Upper lobe of right lung (tissue), 1 donor: ENCODE data around the gene RPE65. TPM values are rescaled to one million over a fixed set of nuclear protein-coding genes. Genes with fewer than 3 reads are reported as not detected.

Source experiments
- ATAC-seq: fragments of 200-7000 bp; cut with Tn5 transposase; one replicate; pipeline ENCODE4 v1.9.1; 2020; ENCODE audit warnings: mild to moderate bottlenecking, moderate library complexity
- DNase-seq: peaks from one replicate; pipeline ENCODE4 v3.0.0-alpha.2; 2020
- H3K27ac ChIP-seq: fragments of 200-600 bp; one replicate; pipeline ENCODE4 v1.8.0; 2022
- H3K27me3 ChIP-seq: fragments of 200-600 bp; one replicate; pipeline ENCODE4 v1.8.0; 2022; ENCODE audit warnings: mild to moderate bottlenecking
- H3K36me3 ChIP-seq: fragments of 200-600 bp; one replicate; pipeline ENCODE4 v1.8.0; 2022
- H3K4me1 ChIP-seq: fragments of 200-600 bp; one replicate; pipeline ENCODE4 v1.8.0; 2022
- H3K4me3 ChIP-seq: fragments of 200-600 bp; one replicate; pipeline ENCODE4 v1.8.0; 2022; ENCODE audit warnings: mild to moderate bottlenecking
- H3K9me3 ChIP-seq: fragments of 200-600 bp; one replicate; pipeline ENCODE4 v1.8.0; 2022
- intact Hi-C: fragments of 100-400 bp; cut with DNase I; formaldehyde crosslinking; loops from one replicate; pipeline ENCODE4 v1.11.0; 2022
- long read RNA-seq: library from polyadenylated mRNA; unstranded; transcript quantifications from one replicate; pipeline ENCODE4 v2.0.0, GENCODE V29; 2021
- total RNA-seq: library from RNA; stranded (reverse); fragmentation: NEBNext Ultra II Directional; extraction: Animal tissue kit (Norgen Biotek cat#: 25700); gene quantifications from one replicate; pipeline ENCODE4 v1.2.1, GENCODE V29; 2021
- TF ChIP-seq, protein P1 (sequence below): fragments of 200-600 bp; IDR thresholded peaks from one replicate; pipeline ENCODE4 v1.8.0; 2022; ENCODE audit warnings: antibody characterized with exemption
- donor health status: DM: no; HTN: yes; CAD: no; lungs with severe emphysema.

The RPE65 gene
- total RNA-seq, result not detected
- long read RNA-seq, result 0 reads

DNA sequence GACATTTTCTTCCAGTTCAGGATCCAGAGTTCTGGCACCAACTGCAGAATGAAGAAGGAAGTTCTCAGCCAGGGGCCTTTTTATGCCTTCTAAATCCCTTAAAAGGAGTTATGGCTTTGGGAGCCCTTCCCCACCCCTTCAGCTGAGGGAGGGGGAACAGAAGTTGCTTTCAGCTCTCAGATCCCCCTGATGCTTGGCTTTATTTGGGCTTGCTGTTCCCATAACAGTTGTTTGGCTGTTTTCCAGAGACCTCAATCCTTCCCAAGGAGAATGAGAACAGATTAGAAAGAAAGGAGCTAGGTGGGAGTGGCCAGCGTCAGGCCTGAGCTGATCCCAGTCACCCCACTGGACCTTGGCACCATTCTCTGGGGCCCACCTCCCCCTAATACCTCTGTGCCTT is at the start of gene RPE65:
Gene RPE65 (minus strand): TSS at position 54 of the 400 bp plus-strand sequence. CDS start 49 bp downstream, at position 5.
- no peak for DNase-seq
- Histone ChIP-seq H3K4me3 (no peak within 1 kb of the TSS), H3K4me1 (no peaks in the 10 kb centered on the region), H3K27me3 (no peaks in the 10 kb centered on the region), H3K36me3 (no peaks in the 10 kb centered on the region), H3K9me3 (no peaks in the 10 kb centered on the region), H3K27ac (no peak within 1 kb of the TSS)
- ATAC-seq, result no peak
- intact Hi-C loops, result no loop called here
- TF ChIP-seq, protein P1, sequence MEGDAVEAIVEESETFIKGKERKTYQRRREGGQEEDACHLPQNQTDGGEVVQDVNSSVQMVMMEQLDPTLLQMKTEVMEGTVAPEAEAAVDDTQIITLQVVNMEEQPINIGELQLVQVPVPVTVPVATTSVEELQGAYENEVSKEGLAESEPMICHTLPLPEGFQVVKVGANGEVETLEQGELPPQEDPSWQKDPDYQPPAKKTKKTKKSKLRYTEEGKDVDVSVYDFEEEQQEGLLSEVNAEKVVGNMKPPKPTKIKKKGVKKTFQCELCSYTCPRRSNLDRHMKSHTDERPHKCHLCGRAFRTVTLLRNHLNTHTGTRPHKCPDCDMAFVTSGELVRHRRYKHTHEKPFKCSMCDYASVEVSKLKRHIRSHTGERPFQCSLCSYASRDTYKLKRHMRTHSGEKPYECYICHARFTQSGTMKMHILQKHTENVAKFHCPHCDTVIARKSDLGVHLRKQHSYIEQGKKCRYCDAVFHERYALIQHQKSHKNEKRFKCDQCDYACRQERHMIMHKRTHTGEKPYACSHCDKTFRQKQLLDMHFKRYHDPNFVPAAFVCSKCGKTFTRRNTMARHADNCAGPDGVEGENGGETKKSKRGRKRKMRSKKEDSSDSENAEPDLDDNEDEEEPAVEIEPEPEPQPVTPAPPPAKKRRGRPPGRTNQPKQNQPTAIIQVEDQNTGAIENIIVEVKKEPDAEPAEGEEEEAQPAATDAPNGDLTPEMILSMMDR, result no peak

DNA sequence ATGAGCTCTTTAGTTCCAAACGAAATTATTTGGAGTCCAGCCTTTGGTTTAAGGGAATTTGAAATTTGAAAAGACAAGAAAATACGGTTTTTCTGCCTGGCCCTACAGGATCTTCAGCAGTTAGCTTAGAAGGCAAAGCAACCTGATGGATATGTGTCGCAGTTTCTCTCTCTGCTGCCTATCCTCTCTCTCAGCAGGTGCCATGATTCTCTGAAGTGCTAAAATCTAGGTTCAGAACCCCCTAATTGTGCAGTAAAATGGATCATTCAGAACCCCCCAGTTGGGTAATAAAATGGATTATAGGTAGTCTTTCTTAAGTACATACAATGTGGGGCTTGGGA is 47.6 kb upstream of the RPE65 start:
- H3K27ac ChIP-seq, result no peak overlapping the region

DNA sequence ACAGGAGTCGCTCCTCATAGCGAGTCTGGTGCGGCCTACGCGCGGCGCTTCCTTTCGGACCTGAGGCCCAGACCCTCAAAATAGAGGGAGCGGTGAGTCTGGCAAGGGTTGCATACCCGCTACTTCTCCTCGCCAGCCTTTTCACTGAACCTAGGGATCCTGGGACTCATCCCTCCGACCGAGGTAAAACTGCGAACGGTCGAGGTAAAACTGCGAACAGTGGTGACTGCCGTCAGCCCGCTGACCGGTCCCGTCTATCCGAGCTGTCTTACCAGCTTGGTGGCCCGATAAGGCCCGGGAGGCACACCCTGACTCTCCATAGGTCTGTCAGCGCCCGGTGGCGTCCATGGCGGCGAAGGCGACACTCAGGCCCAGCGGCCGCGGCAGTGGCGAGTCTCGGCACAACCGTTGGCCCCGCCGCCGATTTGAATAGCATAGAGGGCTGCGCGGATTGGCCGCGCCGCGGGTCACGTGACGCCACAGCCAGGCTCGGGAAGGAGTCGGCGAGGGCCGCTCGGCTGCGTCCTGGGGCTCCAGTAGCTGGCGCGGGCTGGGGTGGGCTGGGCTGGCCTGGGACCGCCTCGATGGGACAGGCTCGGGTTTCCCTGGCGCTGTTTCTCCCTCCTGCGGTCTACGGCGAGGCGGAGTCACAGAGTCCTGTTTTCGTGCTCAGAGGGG is 47.1 kb upstream of the RPE65 start, which contains the start of gene DEPDC1:
Gene DEPDC1 (minus strand): TSS at position 403 of the 678 bp plus-strand sequence. CDS start 83 bp downstream, at position 320.
- TF ChIP-seq, protein P1, result no peak

More for the DNA sequence above, 47.6 kb upstream of the RPE65 start:
- DNase-seq (no peak), ATAC-seq (no peak)
- Histone ChIP-seq H3K4me3 (peak overlapping the region; percentile 74), H3K4me1 (peaks cover 13% of the 10 kb centered on the region), H3K27me3 (no peaks in the 10 kb centered on the region), H3K9me3 (no peaks in the 10 kb centered on the region), H3K36me3 (no peaks in the 10 kb centered on the region)
- TF ChIP-seq, protein P1, result no peak
- intact Hi-C loops, result no loop called here

DNA sequence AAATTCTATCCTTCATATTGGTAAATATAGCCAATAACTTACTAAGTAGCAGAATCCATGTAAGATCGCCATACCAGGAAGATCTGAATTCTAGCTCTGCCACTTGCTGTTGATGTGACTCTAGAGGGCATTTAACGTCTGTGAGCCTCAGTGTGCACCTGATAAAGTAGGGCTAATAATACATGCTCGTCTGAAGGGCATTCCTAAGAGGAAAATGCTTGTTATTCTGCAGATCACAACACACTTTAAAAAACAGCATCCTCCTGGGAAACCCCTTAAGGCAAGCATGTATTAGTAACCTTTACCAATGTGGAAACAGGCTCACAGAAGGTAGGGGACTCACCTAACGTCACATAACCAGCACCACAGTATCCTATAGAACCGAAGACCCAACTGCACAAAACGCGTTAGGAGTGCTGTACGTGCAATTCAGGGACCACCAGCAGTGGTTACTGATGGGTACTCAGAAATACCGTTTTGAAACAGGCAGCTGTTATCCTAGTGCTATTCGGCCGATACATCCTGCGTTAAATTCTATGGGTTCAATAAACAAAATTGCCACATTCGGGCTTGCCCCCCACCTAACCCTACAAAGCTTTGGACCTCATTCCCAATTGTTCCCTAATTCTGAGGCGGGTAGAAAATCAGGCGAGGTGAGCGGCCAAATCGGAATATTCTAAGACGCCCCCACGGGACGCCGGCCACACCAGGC is 46.4 kb upstream of the RPE65 start:
- Histone ChIP-seq H3K36me3 (no peaks in the 10 kb centered on the region), H3K4me3 (peak overlapping the region; percentile 74), H3K9me3 (no peaks in the 10 kb centered on the region), H3K4me1 (peaks cover 13% of the 10 kb centered on the region), H3K27me3 (no peaks in the 10 kb centered on the region), H3K27ac (no peak overlapping the region)
- TF ChIP-seq, protein P1, result no peak
- ATAC-seq (no peak), DNase-seq (no peak)
- intact Hi-C loops, result no loop called here

More for the DNA sequence above, 47.1 kb upstream of the RPE65 start, which contains the start of gene DEPDC1:
- no peaks in the 10 kb centered on the region for H3K9me3 ChIP-seq
- H3K27me3 ChIP-seq, result no peaks in the 10 kb centered on the region
- ATAC-seq, result peak; percentile 100
- peak within 1 kb of the TSS; percentile 74 for H3K4me3 ChIP-seq
- intact Hi-C loops, result no loop called here
- no peaks in the 10 kb centered on the region for H3K36me3 ChIP-seq
- DNase-seq, result peak; percentile 96
- H3K4me1 ChIP-seq, result peaks cover 13% of the 10 kb centered on the region
- H3K27ac ChIP-seq, result no peak within 1 kb of the TSS

DNA sequence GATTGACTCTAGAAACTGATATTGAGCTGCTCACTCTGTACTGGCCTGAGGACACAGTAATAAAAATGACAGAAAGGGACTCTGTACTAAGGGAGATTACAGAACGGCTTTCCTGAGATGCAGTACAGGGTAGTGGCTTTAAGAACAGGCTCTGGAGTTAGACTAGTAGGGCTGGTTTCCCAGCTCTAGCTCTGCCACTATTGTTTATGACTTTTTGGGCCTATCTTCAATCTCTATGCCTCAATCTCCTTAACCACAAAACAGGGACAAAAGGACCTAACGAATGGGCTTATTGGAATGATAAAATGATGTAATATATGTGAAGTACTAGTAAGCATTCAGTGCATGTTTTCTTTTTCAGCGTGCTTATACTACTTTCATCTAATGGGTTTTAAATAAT is 45.8 kb upstream of the RPE65 start:
- Histone ChIP-seq H3K9me3 (no peaks in the 10 kb centered on the region), H3K4me1 (peaks cover 13% of the 10 kb centered on the region), H3K4me3 (no peak overlapping the region), H3K27ac (no peak overlapping the region), H3K36me3 (no peaks in the 10 kb centered on the region), H3K27me3 (no peaks in the 10 kb centered on the region)
- TF ChIP-seq, protein P1, result no peak
- intact Hi-C loops, result no loop called here
- ATAC-seq (no peak), DNase-seq (no peak)
